Stimulated activated CD8-positive, alpha-beta memory T cell treated with anti-CD3 and anti-CD28 coated beads, Interleukin-2, amount 100 ng/mL, for 48 hours (primary cell): ENCODE results near the gene PPIL1.

Experiments used
- DNase-seq, 2 donors: peaks; one replicate each; pipeline ENCODE4 v3.0.0-alpha.2; 2020; ENCODE audit warnings: low read depth in 2 of 2

The PPIL1 gene

DNA sequence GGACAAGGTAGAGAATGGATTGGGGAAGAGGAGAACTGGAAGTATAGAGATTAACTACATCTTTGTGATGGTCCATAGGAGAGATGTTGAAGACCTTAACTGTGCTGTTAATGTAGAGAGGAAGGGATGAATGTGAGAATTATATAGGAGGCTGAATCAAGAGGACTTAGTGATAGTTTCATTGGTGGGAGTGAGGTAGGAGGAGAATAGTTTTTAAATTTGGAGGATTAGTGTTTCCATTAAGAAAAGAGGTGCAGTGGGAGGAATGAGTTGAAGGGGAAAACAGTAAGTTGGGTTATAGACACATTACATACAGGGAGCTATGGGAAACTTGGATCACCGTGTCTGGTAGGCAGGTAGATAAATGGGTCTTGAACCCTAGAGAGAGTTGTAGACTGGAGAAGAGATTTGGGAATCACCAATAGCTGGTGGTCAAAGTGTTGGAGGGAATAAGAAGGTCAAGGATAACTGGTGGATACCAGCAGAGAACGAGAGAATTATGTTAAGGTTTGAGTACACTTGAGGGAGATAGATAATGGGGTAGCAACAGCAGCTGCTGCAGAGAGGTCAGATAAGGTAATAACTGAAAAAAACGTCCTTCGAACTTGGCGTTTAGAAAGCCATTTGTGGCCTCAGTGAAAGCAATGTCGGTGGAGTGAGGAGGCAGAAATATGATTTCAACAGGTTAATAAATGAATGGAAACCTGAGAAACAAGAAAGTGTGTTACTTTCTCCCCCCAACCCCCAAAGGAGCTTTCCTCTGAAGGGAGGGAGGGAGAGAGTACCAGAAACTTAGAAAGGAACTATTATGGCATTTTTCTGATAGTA is 14.3 kb upstream of the PPIL1 start:
- DNase-seq, result no peak

DNA sequence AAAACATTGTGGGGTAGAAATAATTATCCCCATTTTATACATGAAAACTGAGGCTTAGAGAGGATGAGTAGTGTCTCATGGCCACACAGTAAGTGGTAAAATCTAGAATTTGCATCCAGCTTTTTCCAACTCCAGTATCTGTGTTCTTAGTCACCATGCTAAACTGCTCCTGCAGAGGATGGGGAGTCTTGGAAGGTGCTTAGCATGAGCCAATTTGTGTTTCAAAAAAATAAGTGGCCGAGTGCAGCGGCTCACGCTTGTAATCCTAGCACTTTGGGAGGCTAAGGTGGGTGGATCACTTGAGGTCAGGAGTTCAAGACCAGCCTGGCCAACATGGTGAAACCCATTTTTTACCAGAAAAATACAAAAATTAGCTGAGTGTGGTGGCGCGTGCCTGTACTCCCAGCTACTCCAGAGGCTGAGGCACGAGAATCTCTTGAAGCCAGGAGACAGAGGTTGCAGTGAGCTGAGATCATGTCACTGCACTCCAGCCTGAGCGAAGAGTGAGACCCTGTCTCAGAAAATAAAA is 13.6 kb upstream of the PPIL1 start:
- DNase-seq, result no peak

DNA sequence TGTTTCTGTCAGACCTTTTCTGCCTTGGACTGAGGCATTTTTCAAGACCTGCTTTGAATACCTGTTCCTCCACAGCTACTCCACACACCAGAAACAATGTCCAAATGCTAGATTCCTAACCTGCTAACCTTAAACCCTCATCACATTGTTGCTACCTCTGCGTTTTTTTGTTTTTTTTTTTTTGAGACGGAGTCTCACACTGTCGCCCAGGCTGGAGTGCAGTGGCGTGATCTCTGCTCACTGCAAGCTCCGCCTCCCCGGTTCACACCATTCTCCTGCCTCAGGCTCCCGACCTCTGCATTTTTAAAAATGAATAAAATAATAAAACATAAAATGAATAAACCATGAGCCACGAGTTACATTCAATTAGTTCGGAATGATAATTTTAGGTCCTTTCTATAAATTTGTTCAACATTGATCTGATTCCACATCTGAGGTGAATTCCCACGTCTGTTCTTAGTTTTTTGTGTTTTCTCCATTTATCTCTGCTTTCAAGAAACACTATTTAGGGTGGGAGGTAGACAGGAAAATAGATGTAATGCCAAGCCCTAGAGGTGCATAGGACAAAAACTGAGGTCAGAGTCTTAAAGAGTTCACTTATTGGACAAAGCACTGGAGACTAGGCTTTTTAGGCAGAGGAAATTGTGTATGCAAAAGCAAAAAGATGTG is 12.5 kb upstream of the PPIL1 start:
- no peak for DNase-seq

DNA sequence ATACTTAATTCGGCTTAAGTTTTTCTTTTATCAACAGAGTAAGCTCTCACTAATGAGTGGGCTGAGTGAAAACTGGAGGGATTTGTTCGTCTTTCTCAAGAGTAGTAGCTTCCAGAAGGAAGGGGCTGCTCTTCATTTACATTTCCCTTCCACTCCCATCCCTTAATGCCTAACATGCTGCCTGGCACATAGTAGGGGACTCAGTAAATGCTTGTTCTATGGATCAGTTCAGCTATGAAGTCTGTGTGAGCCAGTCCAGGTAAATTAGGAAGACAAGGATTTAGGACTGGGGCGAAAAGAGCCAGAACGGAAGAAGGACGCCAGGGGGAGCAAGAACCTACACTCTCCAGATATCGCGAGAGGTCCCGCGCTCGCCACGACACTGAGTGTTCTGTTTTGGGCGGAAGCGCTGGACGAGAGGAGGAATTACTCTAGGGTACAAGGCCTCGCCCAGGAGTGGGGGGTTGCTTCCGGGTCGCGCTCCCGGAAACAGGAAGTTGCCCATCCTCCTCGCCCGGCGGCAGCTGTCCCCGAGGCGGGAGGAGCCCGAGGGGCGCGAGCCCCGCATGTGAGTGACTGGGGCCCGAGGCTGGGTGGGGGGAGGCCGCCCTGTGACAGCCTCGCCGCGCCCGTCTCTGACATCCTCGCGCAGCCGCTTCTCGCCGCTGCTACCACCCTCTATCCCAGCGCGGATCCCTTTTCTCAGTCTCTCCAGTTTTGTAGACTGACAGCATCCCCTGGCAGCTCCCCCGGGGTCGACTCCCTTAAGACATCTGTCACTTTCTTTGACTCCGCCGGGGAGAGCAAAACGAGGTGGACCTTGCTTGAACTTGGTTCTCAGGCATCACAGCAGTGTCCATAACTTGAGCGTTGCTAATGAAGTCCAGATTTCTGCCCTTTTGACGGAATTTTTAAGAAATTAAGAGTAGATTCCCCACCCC is 11.1 kb upstream of the PPIL1 start, which contains the start of gene C6orf89:
TSS of gene C6orf89 (plus strand) at position 492 of the 941 bp plus-strand sequence. CDS start 13,493 bp downstream, outside the sequence.
- DNase-seq, result peak; percentile 95 to 96

DNA sequence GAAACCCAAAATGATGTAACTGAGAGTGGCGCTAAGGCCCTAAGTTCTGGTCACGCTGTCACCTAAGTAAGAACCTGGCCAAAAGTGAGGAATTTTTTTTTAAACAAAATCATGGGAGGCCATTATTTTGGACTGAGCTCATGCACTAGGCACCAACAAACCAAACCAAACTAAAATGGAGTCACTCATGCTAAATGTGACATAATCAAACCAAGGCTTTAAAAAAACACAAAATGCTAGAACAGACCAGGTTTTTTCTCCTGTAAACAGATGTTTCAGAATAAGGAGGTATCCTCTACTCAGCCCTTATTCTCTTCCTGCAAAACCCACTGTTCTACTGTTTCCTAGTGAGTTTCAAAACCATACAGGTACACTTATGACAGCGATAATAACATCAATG is 10.0 kb upstream of the PPIL1 start:
- DNase-seq, result no peak

DNA sequence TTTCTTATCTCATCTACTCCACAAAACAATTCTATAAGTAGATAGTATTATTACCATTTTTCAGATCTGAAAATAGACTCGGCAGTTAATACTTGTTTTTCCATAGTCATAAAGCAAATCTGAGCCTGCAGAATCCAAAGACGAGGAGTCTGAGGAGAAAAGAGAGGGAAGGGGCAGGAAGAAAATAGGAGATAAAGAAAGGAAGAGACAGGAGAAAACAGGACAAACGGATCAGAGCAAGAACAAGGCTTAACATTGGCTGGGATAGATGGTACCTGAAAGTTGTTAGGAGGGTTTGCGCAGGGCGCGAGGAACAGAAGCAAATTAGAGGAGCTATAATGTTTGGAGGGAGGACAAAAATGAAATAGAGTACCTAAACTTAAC is 639 bp upstream of the PPIL1 start:
- DNase-seq, result no peak

DNA sequence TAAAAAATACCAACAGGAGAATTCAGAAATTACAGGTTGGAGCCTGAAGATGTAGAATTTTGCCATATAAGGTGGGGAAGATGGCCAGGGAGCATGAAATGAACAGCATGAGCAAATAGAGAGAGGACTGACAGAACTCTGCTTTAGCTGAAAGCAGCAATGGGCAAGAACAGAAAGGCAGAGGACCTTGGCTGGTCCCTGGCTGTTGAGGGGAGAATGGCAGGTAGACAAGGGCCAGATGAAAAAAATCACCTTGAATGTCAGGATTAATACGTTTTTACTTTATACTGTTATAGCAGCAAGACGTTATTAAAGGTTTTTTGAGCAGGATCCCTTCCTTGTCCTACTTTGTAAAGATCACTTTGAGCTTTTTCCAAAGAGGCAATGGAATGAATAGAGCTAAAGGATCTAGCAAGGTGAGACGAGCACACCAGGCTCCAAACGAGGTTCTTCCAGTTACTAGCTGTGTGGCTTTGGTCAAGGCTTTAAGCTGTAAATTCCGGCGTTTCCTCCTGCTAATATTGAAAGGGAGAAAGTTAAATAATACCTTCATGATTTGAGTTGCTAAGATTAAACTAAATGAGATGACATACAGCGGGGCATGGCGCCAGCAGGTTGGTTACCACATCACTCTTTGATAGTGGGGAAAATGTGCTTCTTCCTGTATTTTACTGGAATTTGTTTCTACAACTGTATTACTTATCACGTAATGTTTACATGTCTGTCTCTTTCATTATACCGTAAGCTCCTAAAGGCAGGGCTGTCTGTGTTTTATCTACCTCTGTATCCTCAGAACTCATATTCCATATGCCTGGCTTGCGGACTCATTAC is 776 bp downstream of the PPIL1 start:
- no peak for DNase-seq

DNA sequence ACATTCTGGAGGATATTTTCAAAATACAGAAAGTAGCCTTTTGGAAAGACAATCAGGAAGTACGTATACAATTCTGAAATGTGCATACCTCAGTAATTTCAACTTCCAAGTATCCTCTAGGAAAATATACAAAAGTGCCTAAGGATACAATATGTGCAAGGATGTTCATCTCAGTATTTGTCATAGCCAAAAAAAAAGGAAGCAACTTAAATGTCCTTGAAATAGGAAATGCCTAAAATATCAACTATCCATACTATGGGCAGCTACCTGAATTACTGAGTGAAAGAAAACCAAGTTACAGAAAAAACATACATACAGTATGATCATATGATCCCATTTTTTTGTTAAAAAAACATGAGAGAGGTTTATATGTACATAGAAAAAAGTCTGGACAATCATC is 1.5 kb downstream of the PPIL1 start:
- DNase-seq, result no peak

DNA sequence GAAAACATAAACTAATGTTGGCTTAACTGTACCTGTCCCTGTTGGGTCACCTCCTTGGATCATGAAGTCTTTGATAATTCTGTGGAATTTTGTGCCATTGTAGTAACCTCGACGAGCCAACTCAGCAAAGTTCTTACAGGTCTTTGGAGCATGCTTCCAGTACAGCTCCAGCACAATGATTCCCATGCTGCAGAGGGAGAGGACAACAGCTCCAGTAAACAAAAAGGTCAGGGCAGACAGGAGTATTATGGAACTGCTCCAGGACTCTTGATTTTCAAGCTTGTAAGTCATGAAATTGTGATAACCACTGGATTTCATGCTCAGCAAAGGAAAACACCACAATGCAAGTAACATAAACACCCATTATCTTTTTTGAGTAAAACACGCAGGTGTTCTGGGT is 2.9 kb downstream of the PPIL1 start:
- no peak for DNase-seq

DNA sequence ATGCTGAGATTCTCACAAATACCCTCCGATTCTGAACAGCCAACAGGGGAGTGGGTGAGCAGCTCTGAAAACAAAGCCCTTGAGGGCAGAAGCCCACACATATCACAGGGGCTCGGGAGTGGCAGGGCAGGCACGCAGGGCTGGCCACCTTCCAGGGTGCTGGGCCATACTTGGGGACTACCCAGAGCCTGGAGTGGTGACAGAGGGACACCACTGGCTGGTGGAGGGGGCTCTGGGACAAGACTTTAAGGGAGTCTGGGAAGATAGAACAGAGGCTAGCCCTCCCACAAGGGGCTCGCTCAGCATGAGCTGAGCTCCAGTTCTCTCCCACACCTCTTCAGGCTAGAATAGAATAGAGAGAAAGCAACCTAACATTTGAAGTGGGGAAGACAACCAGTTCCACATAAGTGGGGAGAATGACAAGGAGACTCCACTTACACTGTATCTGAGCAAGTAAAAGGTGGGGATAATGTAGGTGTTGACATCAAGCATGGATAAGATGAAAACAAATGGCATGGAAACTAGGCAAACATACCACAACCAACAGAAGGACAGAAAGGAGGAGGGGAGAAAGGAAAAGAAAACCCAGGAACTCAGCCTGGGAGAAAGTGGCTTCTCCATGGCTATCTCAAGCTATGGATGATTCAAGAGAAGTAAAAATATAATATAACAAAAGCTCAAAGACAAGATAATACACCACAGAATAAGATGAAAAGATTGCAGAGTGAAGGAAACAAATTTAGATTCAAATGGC is 7.0 kb downstream of the PPIL1 start:
- no peak for DNase-seq

DNA sequence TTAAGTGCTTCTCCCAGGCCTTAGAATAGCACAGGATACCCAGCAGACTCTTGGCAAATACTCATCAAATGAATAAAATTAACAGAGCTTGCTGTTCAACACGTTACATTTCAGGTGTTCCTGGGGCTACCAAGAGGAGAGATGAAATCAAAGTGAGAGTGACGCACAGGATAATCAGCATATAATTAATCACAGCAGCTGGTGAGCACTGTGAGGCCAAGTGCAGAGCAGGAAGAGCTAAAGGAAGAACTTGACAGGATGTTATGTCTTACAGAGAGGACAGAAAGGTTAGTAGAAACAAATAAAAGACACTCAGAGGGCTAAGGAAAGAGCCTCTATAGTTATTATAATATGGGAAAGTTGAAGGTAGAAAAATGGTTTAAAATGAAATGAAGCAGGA is 8.8 kb downstream of the PPIL1 start:
- DNase-seq, result no peak

DNA sequence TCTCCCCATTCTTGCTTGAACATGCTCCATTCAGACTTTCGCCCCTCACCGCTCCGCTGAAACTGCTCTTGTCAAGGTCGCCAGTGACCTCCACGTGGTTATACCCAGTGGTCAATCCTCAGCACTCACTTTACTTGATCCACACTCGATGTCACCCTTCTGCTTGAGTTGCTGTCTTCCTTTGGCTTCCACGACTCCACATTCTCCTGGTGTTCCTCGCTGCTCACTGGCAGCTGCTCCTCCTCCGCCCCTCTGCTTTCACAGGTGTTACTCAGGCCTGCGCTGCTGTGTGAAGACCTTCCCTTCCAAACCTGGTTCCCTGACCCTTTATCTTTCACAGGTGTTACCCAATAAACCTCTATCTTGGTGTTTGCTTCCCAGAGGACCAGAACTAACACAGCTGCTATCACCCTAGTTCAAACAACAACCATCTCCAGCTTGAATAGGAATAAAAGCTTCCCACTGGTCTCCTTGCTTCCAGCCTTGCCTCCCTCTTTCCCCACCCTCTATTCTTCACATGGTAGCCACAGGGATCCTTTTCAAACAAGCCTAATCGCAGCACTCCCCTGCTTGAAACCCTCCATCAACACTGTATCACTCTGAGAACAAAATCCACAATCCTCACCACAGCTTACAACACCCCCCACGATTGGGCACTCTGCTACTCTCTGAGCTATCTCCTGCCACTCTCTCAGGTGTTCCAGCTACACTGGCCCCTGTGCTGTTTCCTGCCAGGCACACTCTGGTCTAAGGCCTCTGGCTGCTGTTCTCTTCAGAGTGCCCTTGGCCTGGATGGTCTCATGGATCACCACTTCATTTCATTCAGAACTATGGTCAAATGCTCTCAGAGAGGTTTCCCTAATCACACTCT is 10.7 kb downstream of the PPIL1 start:
- no peak for DNase-seq

DNA sequence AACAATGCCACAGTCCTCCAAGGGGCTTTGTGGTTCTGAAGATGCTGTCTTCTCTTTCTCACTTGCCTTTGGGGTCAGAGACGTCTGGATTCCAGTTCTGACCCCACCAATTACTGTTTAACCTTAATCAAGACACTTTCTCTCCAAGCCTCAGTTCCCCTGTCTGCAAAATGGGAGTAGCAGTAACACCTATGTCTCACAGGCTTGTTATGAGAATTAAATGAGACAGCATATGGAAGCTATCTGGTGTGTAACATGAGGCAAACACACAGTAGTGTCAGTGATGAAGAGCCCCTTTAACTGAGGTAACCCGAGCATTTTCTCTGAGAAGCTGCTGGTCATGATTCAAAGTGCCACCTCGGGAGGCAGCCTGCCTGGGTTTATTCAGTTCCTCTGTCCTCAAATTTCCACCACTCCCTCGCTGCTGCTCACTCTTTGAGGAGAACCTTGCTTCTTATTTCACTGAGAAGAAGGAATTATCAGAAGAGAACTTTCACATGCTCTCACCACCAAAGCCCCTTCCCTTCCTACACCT is 11.7 kb downstream of the PPIL1 start:
- DNase-seq, result no peak

DNA sequence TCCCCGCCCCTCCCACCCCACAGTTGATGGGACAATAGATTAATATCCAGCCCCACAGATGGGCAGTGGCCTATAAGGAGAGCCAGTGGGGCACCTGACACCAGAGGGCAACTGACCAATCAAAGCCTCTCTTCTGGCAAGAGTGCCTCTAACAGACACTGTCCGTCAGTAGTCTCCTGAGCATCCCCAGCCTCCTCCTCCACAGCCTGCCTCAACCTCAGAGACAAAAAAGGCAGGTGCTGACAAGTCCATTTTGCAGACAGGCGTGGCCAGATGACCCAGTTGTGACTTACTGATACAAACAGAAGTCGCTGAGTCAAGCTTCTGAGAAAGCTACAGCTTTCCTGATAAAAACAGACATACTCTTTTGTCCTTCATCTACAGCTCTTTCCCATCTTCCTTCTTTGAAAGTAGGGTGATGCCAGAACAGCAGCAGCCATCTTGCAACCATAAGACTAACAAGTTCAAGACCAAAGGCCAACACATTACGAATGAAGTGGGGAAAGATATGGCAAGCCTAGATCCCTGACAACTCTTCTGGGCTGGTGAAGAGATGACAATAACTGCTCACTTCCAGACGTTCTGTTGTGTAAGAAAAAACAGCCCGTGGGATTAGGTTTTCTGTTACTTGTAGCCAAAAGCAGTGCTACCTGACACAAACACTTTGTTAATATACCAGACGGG is 12.3 kb downstream of the PPIL1 start:
- no peak for DNase-seq

DNA sequence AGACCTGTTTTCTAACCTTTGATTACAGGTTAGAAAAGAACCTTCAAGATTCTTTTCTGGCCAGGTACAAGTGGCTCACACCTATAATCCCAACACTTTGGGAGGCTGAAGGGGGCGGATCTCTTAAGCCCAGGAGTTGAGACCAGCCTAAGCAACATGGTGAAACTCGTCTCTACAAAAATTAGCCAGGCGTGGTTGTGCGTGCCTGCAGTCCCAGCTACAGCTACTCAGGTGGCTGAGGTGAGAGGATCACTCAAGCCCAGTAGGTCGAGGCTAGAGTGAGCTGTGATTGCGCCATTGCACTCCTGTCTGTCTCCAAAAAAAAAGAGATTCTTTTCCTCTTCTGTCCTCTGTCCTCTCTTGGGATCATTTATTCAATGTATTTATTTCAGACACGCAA is 14.5 kb downstream of the PPIL1 start:
- DNase-seq, result no peak

DNA sequence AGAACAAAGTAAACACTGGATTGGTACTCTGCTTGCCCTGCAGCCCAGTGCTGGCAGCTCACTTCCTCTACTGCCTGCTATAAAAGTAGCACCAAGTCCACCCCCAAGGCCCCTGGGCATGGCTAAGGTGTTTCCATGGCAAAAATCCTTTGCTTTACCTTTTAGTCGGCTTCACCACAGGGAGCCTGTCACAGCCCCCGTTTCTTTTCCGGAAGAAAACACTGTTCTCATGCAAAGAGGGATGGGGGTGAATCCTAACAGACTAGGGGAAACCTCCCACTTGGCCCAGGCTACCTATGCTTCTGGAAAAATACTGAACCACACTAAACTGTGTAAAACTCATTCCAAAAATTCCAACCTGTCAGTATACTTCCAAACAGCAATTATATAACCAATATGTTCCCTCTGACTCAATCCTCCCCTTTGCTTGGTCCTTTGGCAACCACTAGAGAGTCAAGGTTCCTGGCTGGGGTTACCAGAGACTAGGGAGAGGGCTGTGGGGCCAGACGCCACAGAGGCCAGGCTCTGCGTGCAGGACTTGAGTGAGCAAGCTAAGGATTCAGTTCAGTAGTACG is 16.1 kb downstream of the PPIL1 start:
- no peak for DNase-seq

DNA sequence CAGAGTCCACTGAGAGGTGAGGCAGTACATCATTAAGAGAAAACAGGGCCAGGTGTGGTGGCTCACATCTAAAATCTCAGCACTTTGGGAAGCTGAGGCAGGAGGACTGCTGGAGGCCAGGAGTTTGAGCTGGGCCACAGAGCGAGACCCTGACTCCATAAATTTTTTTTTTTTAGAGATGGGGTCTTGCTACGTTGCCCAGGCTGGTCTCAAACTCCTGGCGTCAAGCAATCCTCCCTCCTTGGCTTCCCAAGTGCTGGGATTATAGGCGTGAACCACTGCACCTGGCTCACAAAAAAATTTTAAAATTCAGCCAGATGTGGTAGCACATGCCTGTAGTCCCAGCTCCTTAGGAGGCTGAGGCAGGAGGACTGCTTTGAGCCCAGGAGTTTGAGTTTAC is 17.3 kb downstream of the PPIL1 start:
- DNase-seq, result no peak

DNA sequence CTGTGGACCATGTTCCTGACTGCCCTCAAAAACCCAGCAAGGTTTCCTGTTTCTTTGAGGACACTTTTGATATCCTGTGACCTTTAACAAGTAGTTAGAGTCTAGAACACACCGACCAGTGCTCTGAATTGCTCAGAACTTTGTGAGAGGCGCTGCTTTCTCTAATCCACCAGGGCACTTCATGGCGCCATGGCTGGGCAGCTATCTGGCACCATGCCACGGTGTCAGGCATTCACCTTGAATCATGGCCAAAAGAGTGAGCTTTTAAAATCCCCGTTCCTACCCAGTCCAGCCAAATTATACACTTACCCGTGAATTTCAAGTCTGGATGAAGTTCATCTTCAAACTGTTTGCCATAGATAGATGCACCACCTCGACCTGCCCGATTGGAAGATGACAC is 18.3 kb downstream of the PPIL1 start:
- DNase-seq, result no peak
